ENCODE data around the gene HIVEP1. TPM values are rescaled to one million over a fixed set of nuclear protein-coding genes. Genes with fewer than 3 reads are reported as not detected.

Gene HIVEP1
- total RNA-seq, 1 donor from 2014 or later: 37.1 TPM

- Mint-ChIP-seq H3K4me3 (ENCODE audit: unreplicated experiment) (no peak overlapping the region), H3K27me3 (ENCODE audit: unreplicated experiment) (peaks cover 3% of the 10 kb centered on the region), H3K27ac (ENCODE audit: unreplicated experiment) (no peak overlapping the region), H3K36me3 (ENCODE audit: unreplicated experiment) (no peaks in the 10 kb centered on the region), H3K9me3 (ENCODE audit: unreplicated experiment) (peaks cover 1% of the 10 kb centered on the region), H3K4me1 (ENCODE audit: low read depth, unreplicated experiment) (peaks cover 2% of the 10 kb centered on the region)
- TF ChIP-seq, protein P1, sequence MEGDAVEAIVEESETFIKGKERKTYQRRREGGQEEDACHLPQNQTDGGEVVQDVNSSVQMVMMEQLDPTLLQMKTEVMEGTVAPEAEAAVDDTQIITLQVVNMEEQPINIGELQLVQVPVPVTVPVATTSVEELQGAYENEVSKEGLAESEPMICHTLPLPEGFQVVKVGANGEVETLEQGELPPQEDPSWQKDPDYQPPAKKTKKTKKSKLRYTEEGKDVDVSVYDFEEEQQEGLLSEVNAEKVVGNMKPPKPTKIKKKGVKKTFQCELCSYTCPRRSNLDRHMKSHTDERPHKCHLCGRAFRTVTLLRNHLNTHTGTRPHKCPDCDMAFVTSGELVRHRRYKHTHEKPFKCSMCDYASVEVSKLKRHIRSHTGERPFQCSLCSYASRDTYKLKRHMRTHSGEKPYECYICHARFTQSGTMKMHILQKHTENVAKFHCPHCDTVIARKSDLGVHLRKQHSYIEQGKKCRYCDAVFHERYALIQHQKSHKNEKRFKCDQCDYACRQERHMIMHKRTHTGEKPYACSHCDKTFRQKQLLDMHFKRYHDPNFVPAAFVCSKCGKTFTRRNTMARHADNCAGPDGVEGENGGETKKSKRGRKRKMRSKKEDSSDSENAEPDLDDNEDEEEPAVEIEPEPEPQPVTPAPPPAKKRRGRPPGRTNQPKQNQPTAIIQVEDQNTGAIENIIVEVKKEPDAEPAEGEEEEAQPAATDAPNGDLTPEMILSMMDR (IDR thresholded peaks at IDR 0.05; ENCODE audit: partially characterized antibody, unreplicated experiment): no peak
- no peak for DNase-seq
These were observed 25.7 kb downstream of the HIVEP1 start for GRCh38 chr6:12037798-12038197.

DNA sequence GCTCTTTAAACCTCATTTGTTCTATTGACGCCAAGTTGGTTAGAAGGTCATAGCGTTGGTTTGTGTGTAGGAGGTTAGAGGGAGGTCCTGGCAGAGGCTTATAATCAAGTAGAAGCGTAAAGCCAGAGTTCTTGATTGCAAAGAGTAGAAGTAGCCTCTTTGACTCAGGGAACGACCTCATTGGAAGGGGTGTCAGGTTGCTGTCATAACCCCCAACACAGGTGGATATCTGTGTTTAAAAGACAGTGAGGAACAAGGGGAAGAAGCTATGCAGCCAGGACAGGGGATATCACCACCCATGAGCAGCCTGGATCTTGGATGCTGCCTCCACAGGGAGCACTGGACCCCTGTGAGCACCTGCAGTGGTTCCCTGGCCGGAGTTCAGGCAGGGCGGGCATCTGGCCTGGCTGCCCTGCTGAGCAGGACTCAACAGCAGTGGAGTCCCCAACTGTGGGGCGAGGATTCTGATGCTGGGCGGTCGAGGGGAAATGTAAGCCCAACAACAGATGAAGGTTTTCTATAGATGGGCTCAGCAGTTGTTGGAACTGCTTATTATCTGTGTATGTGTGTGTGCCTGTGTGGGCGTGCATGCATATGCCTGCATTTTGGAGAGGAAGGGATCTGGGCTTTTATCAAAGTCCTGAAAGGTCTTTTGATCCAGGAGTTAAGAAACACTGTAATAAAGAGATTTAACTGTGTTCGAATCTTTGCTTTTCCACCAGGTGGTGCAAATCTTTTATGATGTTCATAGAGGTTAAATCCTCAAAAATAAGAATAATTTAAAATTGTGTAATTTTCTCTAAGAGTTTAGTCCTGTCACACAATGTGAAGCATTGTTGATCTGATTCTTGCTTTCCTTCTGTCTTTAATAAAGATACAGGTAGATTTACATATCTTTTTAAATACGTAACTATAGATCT is 27.7 kb downstream of the HIVEP1 start:
- no peak for DNase-seq
- no peak overlapping the region for H3K27ac Mint-ChIP-seq (ENCODE audit: unreplicated experiment)
- H3K36me3 Mint-ChIP-seq (ENCODE audit: unreplicated experiment): no peaks in the 10 kb centered on the region
- peaks cover 1% of the 10 kb centered on the region for H3K9me3 Mint-ChIP-seq (ENCODE audit: unreplicated experiment)
- TF ChIP-seq, protein P1 (IDR thresholded peaks at IDR 0.05; ENCODE audit: partially characterized antibody, unreplicated experiment): no peak
- H3K27me3 Mint-ChIP-seq (ENCODE audit: unreplicated experiment): no peaks in the 10 kb centered on the region
- H3K4me1 Mint-ChIP-seq (ENCODE audit: low read depth, unreplicated experiment): peaks cover 3% of the 10 kb centered on the region
- H3K4me3 Mint-ChIP-seq (ENCODE audit: unreplicated experiment): no peak overlapping the region

DNA sequence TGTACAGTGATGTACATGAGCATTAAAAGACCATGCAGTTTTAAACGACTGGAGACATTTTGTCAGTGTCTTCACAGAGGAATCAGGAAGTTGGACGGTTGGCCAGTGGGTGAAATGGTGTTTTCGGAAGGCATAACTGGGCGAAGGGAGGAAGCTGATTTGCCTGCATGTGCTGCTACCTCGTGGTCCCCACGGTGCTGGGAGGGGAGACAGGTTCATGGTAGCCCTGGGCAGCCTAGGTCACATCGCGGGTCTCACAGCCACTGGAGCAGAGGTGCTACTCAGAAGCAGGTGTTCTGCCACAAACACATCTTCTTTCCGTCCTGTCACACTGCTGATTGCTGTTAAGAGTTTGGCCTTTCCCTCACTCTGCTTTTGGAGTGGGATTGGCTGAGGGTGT is 35.2 kb downstream of the HIVEP1 start:
- TF ChIP-seq, protein P1 (IDR thresholded peaks at IDR 0.05; ENCODE audit: partially characterized antibody, unreplicated experiment): no peak
- H3K27me3 Mint-ChIP-seq (ENCODE audit: unreplicated experiment): peaks cover 3% of the 10 kb centered on the region

GRCh38 chr6:12047792-12048432 is 35.8 kb downstream of the HIVEP1 start:
- Mint-ChIP-seq H3K36me3 (ENCODE audit: unreplicated experiment) (no peaks in the 10 kb centered on the region), H3K9me3 (ENCODE audit: unreplicated experiment) (no peaks in the 10 kb centered on the region), H3K4me3 (ENCODE audit: unreplicated experiment) (no peak overlapping the region), H3K27me3 (ENCODE audit: unreplicated experiment) (peaks cover 3% of the 10 kb centered on the region), H3K27ac (ENCODE audit: unreplicated experiment) (no peak overlapping the region), H3K4me1 (ENCODE audit: low read depth, unreplicated experiment) (peaks cover 6% of the 10 kb centered on the region)
- TF ChIP-seq, protein P1 (IDR thresholded peaks at IDR 0.05; ENCODE audit: partially characterized antibody, unreplicated experiment): no peak
- DNase-seq: no peak

More for the DNA sequence above, 35.2 kb downstream of the HIVEP1 start:
- Mint-ChIP-seq H3K27ac (ENCODE audit: unreplicated experiment) (no peak overlapping the region), H3K9me3 (ENCODE audit: unreplicated experiment) (no peaks in the 10 kb centered on the region), H3K4me3 (ENCODE audit: unreplicated experiment) (no peak overlapping the region), H3K4me1 (ENCODE audit: low read depth, unreplicated experiment) (peaks cover 6% of the 10 kb centered on the region), H3K36me3 (ENCODE audit: unreplicated experiment) (no peaks in the 10 kb centered on the region)
- DNase-seq: no peak

GRCh38 chr6:12048609-12049008 is 36.5 kb downstream of the HIVEP1 start:
- Mint-ChIP-seq H3K4me1 (ENCODE audit: low read depth, unreplicated experiment) (peaks cover 6% of the 10 kb centered on the region), H3K27me3 (ENCODE audit: unreplicated experiment) (peaks cover 3% of the 10 kb centered on the region), H3K4me3 (ENCODE audit: unreplicated experiment) (no peak overlapping the region), H3K9me3 (ENCODE audit: unreplicated experiment) (no peaks in the 10 kb centered on the region), H3K36me3 (ENCODE audit: unreplicated experiment) (no peaks in the 10 kb centered on the region), H3K27ac (ENCODE audit: unreplicated experiment) (peak overlapping the region; percentile 7)
- TF ChIP-seq, protein P1 (IDR thresholded peaks at IDR 0.05; ENCODE audit: partially characterized antibody, unreplicated experiment): no peak
- no peak for DNase-seq
